ENCODE measurements around the gene GNL3.

DNA sequence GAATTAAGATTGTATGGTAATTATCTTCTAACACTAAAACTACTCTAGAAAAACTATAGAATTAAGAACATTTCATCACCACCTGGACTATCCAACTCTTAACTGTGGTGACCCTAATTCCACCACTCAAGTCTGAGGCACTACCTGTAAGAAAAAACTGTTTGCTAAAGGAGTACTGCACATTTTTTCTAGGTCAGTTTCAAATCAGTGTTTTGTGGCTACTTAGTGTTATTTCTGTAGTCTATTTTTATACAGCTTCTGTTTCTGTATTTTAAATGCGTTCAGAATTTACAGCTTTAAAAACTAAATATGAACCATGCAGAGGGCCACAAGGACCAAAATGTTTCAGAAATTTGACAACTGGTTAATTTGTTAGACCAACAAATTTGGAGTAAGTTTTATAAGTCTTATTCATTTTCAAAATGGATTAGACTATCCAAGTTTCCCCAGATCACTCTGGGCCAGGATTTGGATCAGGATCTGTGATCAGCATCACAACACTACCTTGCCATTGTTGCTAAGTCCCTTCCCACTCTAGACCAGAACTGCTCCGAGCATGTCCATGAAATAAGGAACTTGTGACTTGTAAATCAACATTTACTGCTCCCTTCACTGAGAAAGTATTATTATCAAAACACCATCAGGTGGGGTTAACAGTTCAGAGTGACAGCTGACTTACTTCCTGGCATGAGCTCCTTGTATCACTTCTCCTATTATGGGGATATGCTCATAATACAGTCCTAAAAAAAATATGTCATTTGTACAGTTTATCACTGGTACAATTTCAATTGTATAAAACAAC is 11.2 kb downstream of the GNL3 start:
- TF ChIP-seq, protein P1, sequence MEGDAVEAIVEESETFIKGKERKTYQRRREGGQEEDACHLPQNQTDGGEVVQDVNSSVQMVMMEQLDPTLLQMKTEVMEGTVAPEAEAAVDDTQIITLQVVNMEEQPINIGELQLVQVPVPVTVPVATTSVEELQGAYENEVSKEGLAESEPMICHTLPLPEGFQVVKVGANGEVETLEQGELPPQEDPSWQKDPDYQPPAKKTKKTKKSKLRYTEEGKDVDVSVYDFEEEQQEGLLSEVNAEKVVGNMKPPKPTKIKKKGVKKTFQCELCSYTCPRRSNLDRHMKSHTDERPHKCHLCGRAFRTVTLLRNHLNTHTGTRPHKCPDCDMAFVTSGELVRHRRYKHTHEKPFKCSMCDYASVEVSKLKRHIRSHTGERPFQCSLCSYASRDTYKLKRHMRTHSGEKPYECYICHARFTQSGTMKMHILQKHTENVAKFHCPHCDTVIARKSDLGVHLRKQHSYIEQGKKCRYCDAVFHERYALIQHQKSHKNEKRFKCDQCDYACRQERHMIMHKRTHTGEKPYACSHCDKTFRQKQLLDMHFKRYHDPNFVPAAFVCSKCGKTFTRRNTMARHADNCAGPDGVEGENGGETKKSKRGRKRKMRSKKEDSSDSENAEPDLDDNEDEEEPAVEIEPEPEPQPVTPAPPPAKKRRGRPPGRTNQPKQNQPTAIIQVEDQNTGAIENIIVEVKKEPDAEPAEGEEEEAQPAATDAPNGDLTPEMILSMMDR (conservative IDR thresholded peaks at IDR 0.05; ENCODE audit: low read length) = no peak
- no peak for TF ChIP-seq EZH2phosphoT487 (IDR thresholded peaks at IDR 0.05; ENCODE audit: borderline replicate concordance, low read depth, low read length)

Data from OCI-LY7 (cell line).